AG08395 (cell line): ENCODE data around the gene SCAF1.

ENCODE experiments used
- DNase-seq: peaks from one replicate; pipeline ENCODE4 v3.0.0; 2012; ENCODE audit warnings: mixed read lengths, low spot score

The SCAF1 gene

DNA sequence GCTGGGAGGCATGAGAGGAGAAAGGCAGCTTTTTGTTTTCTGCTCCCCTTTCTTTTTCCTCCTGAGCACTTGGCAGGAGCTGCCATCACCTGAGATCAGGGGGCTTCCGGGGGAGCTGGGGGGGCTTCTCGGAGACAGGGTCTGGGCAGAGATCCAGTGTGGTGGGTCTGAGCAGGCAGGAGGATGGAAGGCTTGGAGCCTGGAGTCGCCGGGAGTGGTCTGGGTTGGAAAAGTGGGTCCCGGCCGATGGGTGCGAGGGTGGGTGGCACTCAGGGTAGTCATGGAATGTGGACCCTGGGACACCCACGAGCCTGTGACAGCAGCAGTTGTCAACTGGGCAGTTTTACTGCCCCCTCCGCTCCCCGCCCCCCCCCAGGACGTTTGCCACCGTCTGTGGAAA, 45.1 kb downstream of the SCAF1 start:
- DNase-seq = no peak

- no peak for DNase-seq
Measured at GRCh38 chr19:49687566-49688316, 45.7 kb downstream of the SCAF1 start.

DNA sequence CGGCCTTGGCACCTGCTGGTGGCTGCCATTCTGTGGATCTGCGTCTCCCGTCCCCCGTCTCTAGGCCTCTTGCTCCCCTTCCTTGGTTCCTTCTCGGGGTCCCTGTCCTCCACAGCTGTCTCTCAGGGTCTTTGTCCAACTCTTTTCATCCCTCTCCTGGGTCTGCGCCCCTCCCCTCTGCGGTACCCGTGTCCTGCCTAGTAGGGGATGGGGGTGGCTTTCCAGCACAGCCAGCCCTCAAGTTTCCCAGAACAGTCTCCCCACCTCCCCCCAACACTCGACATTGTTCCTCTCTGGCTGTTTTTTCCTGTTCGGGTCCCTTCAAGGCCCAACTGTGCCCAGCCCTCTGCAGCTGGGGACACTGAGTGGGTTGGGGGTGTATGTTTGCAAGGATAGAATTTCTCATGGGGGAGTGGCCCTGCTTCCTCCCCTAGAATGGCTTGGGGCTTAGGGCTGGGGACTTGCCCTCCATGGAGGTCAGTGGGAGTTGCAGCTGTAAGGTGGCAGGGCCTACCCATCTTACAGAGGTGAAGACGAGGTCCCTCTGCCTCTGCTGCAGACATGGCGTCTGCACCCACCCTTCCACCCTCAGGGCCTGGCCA, 46.6 kb downstream of the SCAF1 start:
- no peak for DNase-seq

DNA sequence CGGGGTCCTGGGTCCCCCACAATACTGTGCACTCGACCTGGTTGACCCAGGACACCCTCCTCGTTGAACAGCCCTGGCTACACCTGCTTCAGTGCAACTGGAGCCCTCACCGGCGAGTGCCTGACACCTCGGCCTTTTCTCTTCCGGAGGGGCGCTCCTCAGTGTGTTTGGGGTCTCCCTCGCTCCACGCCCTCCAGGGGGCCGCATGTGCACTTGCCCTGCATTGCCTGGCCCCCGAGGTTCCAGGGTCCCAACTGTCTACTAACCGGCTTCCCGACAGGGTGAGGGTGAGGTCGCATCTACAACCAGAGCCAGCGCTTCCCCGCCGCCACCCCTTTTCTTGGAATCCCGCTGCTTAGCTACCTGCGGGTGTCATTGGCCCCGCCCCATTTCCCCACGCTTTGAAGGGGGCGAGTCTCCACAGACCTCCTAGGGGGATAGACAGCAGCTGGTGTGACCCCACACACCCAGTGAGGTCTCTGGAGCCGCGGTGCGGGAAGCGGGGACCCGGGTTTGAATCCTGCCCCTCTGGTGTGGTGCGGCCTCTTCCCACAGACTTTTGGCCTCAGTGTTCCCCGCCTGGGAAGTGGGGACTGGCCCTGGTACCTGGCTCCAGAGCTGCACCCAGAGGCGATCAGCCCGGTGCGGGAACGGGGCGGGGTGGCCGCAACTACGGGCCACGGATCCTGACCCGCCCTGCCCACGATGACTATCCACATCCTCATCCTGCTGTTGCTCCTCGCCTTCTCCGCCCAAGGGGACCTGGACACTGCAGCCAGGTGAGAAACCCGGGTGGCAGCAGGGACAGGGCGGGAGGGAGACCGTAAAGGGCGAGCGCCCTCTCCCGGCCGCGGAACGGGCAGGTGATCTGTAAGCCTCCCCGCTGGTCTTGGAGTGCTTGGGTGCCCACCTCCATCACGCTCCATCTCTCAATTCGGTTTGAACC, 47.4 kb downstream of the SCAF1 start, which contains the start of gene ADM5:
ADM5 (plus strand) TSS at position 462 of the 946 bp plus-strand sequence; CDS start at position 706, 244 bp downstream.
- peak; percentile 25 for DNase-seq

DNA sequence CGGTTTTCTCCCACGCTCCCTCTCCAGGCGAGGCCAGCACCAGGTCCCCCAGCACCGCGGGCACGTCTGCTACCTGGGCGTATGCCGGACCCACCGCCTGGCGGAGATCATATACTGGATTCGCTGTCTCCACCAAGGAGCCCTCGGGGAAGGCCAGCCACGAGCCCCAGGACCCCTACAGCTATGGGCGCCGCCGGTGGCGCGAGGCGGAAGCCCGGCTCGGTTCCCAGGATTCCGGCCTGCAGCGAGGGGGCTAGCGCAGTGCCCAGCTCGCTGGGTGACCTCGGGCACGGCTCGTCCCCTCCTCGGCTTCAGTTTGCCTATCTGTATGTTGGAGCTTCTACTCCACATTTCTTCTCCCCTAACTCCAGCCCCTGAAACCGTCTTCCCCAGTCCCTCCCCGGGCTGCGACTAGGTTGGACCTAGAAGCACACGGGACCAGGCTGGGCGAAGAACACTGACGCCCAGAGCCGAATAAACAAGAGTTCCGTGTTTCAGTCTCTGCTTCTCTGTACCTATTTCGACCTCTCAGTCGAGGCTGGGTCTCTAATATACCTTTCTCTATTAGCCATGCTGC, 48.2 kb downstream of the SCAF1 start:
- peak; percentile 22 for DNase-seq

GRCh38 chr19:49690656-49691242, 48.7 kb downstream of the SCAF1 start, which contains the start of gene CPT1C:
TSS of gene CPT1C (plus strand) at chr19:49691116. CDS start at chr19:49692253, 1,137 bp downstream.
- DNase-seq = peak; percentile 96

DNA sequence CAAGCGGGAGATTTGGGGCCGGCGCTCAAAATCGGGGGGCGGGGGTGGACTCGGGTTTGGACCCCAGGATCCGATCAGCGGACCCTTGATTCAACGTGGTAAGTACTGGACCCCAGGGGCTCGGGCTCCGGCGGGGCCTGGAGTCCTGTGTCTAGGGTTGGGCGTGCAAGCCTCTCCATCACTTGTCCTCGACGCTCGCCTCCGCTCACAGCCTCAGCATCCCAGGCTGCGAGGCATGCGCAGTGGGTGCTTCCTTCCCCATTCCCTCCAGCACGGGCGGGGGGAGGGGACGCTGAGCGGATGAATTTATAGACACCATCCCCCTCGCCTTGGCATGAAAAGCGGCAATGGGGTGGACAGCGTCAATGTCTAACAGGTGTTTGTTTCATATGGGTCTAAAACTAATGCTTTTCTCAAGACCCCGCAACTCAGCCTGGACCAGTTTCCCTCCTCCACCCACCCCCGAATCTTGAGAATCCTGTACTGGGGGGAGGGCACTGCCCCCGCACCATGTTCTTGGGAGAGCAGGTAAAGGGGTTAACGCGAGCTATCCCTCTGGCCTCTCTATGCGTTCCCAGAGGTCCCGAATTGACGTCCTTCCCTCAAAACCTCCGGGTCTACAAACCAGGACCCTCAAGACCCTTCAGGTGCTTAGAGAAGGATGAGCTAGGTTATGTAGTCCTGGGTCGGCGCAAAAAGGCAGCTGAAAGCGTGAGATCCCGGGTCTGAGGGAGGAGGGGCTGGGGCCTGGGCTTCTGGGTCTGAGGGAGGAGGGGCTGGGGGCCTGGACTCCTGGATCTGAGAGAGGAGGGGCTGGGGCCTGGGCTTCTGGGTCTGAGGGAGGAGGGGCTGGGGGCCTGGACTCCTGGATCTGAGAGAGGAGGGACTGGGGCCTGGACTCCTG, 49.5 kb downstream of the SCAF1 start:
- peak; percentile 91 for DNase-seq

DNA sequence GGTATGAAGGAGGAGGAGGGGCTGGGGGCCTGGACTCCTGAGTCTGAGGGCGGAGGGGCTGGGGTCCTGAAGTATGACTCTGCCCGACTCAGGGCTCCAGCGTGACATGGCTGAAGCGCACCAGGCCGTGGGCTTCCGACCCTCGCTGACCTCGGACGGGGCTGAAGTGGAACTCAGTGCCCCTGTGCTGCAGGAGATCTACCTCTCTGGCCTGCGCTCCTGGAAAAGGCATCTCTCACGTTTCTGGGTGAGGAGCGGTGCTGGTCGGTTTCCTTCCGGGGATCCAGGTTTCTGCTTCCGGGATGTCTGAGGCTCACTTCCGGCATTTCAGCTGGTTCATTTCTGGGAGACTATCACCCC, 50.1 kb downstream of the SCAF1 start:
- DNase-seq = no peak

DNA sequence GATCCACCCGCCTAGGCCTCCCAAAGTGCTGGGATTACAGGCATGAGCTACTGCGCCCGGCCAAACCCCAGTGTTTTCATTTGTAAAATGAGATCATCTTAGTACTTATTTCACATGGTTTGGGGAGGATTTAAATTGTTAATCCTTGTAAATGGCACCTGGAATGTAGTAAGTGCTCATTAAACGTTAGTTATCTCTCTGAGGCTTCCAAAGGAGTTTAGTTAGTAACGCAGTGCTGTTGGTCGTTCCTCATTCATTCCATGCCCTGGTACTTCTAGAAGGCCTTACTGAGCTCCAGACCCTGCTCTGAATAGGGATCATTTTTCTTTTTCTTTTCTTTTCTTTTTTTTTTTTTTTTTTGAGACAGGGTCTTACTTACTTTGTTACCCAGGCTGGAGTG, 54.1 kb downstream of the SCAF1 start:
- no peak for DNase-seq

- no peak for DNase-seq
Measured at GRCh38 chr19:49696865-49697264, 54.9 kb downstream of the SCAF1 start.

GRCh38 chr19:49699364-49699763, 57.4 kb downstream of the SCAF1 start:
- DNase-seq = no peak

DNA sequence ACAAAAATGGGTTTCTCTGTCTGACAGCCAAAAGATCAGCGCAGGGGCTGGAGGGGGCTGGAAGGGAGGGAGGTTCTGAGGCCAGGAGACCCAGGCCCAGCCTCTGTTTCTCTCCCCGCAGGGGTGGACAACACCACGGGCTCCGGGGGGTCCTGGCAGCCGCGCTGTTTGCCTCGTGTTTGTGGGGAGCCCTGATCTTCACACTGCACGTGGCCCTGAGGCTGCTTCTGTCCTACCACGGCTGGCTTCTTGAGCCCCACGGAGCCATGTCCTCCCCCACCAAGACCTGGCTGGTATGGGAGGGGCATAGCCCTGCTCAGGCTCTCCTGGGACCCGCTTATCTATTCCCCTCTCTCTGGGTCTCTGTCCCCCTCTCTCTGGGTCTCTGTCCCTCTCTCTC, 58.6 kb downstream of the SCAF1 start:
- no peak for DNase-seq

DNA sequence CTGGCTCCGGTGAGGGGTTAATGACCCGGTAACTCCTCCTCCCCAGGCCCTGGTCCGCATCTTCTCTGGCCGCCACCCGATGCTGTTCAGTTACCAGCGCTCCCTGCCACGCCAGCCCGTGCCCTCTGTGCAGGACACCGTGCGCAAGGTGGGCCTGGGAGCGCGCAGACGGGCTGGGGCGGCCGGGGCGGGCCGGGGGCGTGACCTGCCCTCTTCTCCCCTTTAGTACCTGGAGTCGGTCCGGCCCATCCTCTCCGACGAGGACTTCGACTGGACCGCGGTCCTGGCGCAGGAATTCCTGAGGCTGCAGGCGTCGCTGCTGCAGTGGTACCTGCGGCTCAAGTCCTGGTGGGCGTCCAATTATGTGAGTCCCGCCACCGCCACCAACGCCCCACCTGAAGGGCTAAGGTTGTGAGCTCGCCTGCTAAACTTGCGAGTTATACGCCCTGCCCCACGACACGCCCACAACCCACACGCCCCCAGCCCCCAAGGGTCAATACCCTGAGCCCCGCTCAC, 59.3 kb downstream of the SCAF1 start:
- no peak for DNase-seq

GRCh38 chr19:49704888-49705642, 63.1 kb downstream of the SCAF1 start:
- DNase-seq = no peak

DNA sequence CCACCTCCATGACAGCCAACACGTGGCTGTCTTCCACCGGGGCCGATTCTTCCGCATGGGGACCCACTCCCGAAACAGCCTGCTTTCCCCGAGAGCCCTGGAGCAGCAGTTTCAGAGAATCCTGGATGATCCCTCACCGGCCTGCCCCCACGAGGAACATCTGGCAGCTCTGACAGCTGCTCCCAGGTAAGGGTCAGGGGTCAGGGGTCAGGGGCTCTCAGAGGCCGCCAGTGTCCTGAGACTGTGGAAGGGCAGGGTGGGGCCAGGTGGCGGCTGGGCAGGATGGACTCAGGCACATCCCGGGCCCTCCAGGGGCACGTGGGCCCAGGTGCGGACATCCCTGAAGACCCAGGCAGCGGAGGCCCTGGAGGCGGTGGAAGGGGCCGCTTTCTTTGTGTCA, 63.9 kb downstream of the SCAF1 start:
- DNase-seq = no peak
